GM06990 (cell line): ENCODE results near the gene KREMEN1.

ENCODE experiments used
- DNase-seq: peaks from one replicate; pipeline ENCODE4 v3.0.0-alpha.2; 2011; ENCODE audit not compliant: insufficient read length; ENCODE audit errors: extremely low read depth
- H3K27me3 ChIP-seq: replicated peaks from 2 replicates; pipeline ENCODE4 v1.6.0; 2011; ENCODE audit warnings: low read length; ENCODE audit not compliant: control insufficient read depth, insufficient read depth
- H3K36me3 ChIP-seq: 2 replicates; pipeline ENCODE4 v1.5.1; 2011; ENCODE audit warnings: low read length; ENCODE audit not compliant: control insufficient read depth, insufficient read depth
- H3K4me3 ChIP-seq: replicated peaks from 2 replicates; pipeline ENCODE4 v1.5.1; 2011; ENCODE audit warnings: low read depth, mild to moderate bottlenecking, control low read depth, low read length
- CTCF ChIP-seq: IDR thresholded peaks from 2 replicates; pipeline ENCODE4 v1.5.1; 2011; ENCODE audit warnings: low read length, control low read depth, mild to moderate bottlenecking, inconsistent platforms; ENCODE audit not compliant: insufficient read depth, poor library complexity, severe bottlenecking

Gene KREMEN1

GRCh38 chr22:29061773-29062172 is 11.1 kb upstream of the KREMEN1 start, which contains the start of gene C22orf31:
C22orf31 (minus strand) TSS chr22:29061831; CDS start chr22:29061792, 39 bp downstream.
- no peak for TF ChIP-seq CTCF
- H3K36me3 ChIP-seq = no peaks in the 10 kb centered on the region
- no peaks in the 10 kb centered on the region; the same call in 1 of the 2 replicates for H3K27me3 ChIP-seq
- no peak for DNase-seq
- no peak within 1 kb of the TSS for H3K4me3 ChIP-seq

- no peak overlapping the region for H3K4me3 ChIP-seq
- no peaks in the 10 kb centered on the region; the same call in 1 of the 2 replicates for H3K27me3 ChIP-seq
- DNase-seq = no peak
- TF ChIP-seq CTCF = no peak
- no peaks in the 10 kb centered on the region for H3K36me3 ChIP-seq
Observed at GRCh38 chr22:29062286-29062821, 10.5 kb upstream of the KREMEN1 start.

- DNase-seq = no peak
- no peaks in the 10 kb centered on the region for H3K36me3 ChIP-seq
- no peak for TF ChIP-seq CTCF
- H3K4me3 ChIP-seq = no peak overlapping the region
- H3K27me3 ChIP-seq = no peaks in the 10 kb centered on the region; the same call in 1 of the 2 replicates
Observed at GRCh38 chr22:29065468-29066190, 7.2 kb upstream of the KREMEN1 start.

GRCh38 chr22:29069463-29069862 is 3.4 kb upstream of the KREMEN1 start:
- no peaks in the 10 kb centered on the region for H3K36me3 ChIP-seq
- no peak overlapping the region for H3K4me3 ChIP-seq
- no peaks in the 10 kb centered on the region for H3K27me3 ChIP-seq
- no peak for TF ChIP-seq CTCF
- DNase-seq = no peak

- Histone ChIP-seq H3K4me3 (no peak overlapping the region), H3K36me3 (no peaks in the 10 kb centered on the region), H3K27me3 (no peaks in the 10 kb centered on the region; the same call in 1 of the 2 replicates)
- no peak for TF ChIP-seq CTCF
- DNase-seq = no peak
Observed at GRCh38 chr22:29070490-29070889, 2.3 kb upstream of the KREMEN1 start.
